B cell (primary cell): ENCODE results near the gene IFIT1B. TPM values are rescaled to one million over a fixed set of nuclear protein-coding genes. Genes with fewer than 3 reads are reported as not detected.

ENCODE experiments used
- ATAC-seq: fragments of 200-7000 bp; cut with Tn5 transposase; one replicate; pipeline ENCODE4 v1.10.0; 2021; ENCODE audit warnings: low read depth, mild to moderate bottlenecking, moderate number of reproducible peaks, moderate library complexity
- CTCF ChIA-PET: fragments of 350-600 bp; sonication (Branson Sonifier 250); formaldehyde crosslinking; loops from one replicate; lab custom pipeline; 2021; ENCODE audit warnings: antibody characterized with exemption, inconsistent platforms; lab: Charles Lee
- POLR2A ChIA-PET: fragments of 350-600 bp; sonication (Branson Sonifier 250); formaldehyde crosslinking; loops from one replicate; lab custom pipeline; 2021; ENCODE audit warnings: antibody characterized with exemption; lab: Charles Lee
- DNase-seq: peaks from one replicate; pipeline ENCODE4 v3.0.0; 2013
- H2AFZ ChIP-seq: 2 replicates; pipeline ENCODE4 v1.6.1; 2012; ENCODE audit warnings: mild to moderate bottlenecking, low read depth, low read length; ENCODE audit not compliant: insufficient read depth, poor library complexity, severe bottlenecking
- H3K27ac ChIP-seq, 2 donors: 1 replicate in 1 of 2; 2 replicates in 1 of 2; pipeline ENCODE4 v1.5.1; 2012 to 2013; ENCODE audit warnings: low read length in 2 of 2, mild to moderate bottlenecking in 2 of 2, moderate library complexity in 1 of 2
- H3K27me3 ChIP-seq, 4 experiments: fragments of 200-600 bp in 1 of 4; sonication (generic) in 1 of 4; replicated peaks in 1 of 4; 1 replicate in 2 of 4; 2 replicates in 2 of 4; pipeline versions ENCODE4 v1.6.1 to v1.7.0; 2013 to 2016; ENCODE audit warnings: low read length in 3 of 4, mild to moderate bottlenecking in 2 of 4, mixed read lengths in 1 of 4, moderate library complexity in 1 of 4; ENCODE audit not compliant: insufficient read depth in 4 of 4, control insufficient read depth in 3 of 4; ENCODE audit errors: control extremely low read depth in 1 of 4
- H3K36me3 ChIP-seq, 2 experiments: replicated peaks in 1 of 2; 1 replicate in 1 of 2; 2 replicates in 1 of 2; pipeline versions ENCODE4 v1.6.1 to v1.7.1; 2013; ENCODE audit warnings: low read length in 1 of 2; ENCODE audit not compliant: insufficient read depth in 2 of 2, control insufficient read depth in 1 of 2; ENCODE audit errors: control extremely low read depth in 1 of 2, extremely low read depth in 1 of 2
- H3K4me1 ChIP-seq, 2 donors: fragments of 200-600 bp in 1 of 2; sonication (generic) in 1 of 2; 1 replicate in 1 of 2; 2 replicates in 1 of 2; pipeline versions ENCODE4 v1.5.1 to v1.6.1; 2013 to 2017; ENCODE audit warnings: low read length in 2 of 2; ENCODE audit not compliant: control insufficient read depth in 2 of 2, insufficient read depth in 2 of 2
- H3K4me2 ChIP-seq: replicated peaks from 2 replicates; pipeline ENCODE3; 2012; ENCODE audit warnings: mild to moderate bottlenecking, low read depth, low read length; ENCODE audit not compliant: poor library complexity, severe bottlenecking
- H3K4me3 ChIP-seq, 5 experiments: fragments of 200-600 bp in 1 of 5; sonication (generic) in 1 of 5; 1 replicate in 3 of 5; 2 replicates in 2 of 5; pipeline versions ENCODE4 v1.5.1 to v1.7.0; 2011 to 2016; ENCODE audit warnings: low read length in 4 of 5, mild to moderate bottlenecking in 4 of 5, low read depth in 2 of 5, control low read depth in 1 of 5, moderate library complexity in 1 of 5; ENCODE audit not compliant: insufficient read depth in 1 of 5; ENCODE audit errors: control extremely low read depth in 1 of 5, extremely low read depth in 1 of 5
- H3K79me2 ChIP-seq: fragments of 200-600 bp; sonication (generic); one replicate; pipeline ENCODE4 v1.6.0; 2016; ENCODE audit warnings: low read length; ENCODE audit not compliant: control insufficient read depth, insufficient read depth
- H3K9ac ChIP-seq: fragments of 200-600 bp; sonication (generic); 2 replicates; pipeline ENCODE4 v1.6.1; 2017; ENCODE audit warnings: mild to moderate bottlenecking, low read length, moderate library complexity
- H3K9me3 ChIP-seq, 3 donors: one replicate each; pipeline versions ENCODE4 v1.6.1 to v1.7.1; 2013; ENCODE audit warnings: low read length in 2 of 3; ENCODE audit not compliant: control insufficient read depth in 2 of 3, insufficient read depth in 1 of 3; ENCODE audit errors: control extremely low read depth in 1 of 3
- H4K20me1 ChIP-seq: 2 replicates; pipeline ENCODE4 v1.6.0; 2012; ENCODE audit warnings: mild to moderate bottlenecking, low read length; ENCODE audit not compliant: insufficient read depth, control insufficient read depth, poor library complexity, severe bottlenecking
- H3K27ac Mint-ChIP-seq: one replicate; pipeline ENCODE4 v1.8.0; 2021; ENCODE audit warnings: mixed read lengths
- H3K27me3 Mint-ChIP-seq: one replicate; pipeline ENCODE4 v1.8.0; 2021; ENCODE audit warnings: mixed read lengths
- H3K4me1 Mint-ChIP-seq: one replicate; pipeline ENCODE4 v1.8.0; 2021; ENCODE audit warnings: mixed read lengths
- H3K4me3 Mint-ChIP-seq: one replicate; pipeline ENCODE4 v1.8.0; 2021; ENCODE audit warnings: mixed read lengths
- H3K9me3 Mint-ChIP-seq: one replicate; pipeline ENCODE4 v1.8.0; 2022; ENCODE audit warnings: mixed read lengths; ENCODE audit not compliant: insufficient read depth
- EZH2 ChIP-seq: IDR thresholded peaks from 2 replicates; pipeline ENCODE4 v1.6.1; 2012; ENCODE audit warnings: borderline replicate concordance, low read depth, mild to moderate bottlenecking, moderate library complexity, low read length; ENCODE audit not compliant: insufficient read depth, poor library complexity, severe bottlenecking
- WGBS: methylation state at CpG from one replicate; pipeline ENCODE4 v1.1.5; 2013; ENCODE audit warnings: missing lambda C conversion rate; ENCODE audit not compliant: insufficient coverage; 5-methylcytosine and 5-hydroxymethylcytosine counted together
- intact Hi-C: fragments of 100-400 bp; cut with micrococcal nuclease; formaldehyde crosslinking; loops from one replicate; pipeline ENCODE4 v1.10.0; 2022
- polyA plus RNA-seq: library from polyadenylated mRNA; depleted of rRNA; stranded (reverse); fragments of >200 nt; gene quantifications from 2 replicates; pipeline ENCODE4 v1.2.3, GENCODE V29; 2012
- total RNA-seq, 2 donors: library from RNA; stranded (reverse); fragments of 120-200 nt in 1 of 2; gene quantifications; 1 replicate in 1 of 2; 2 replicates in 1 of 2; pipeline versions ENCODE4 v1.2.3 to v1.2.4, GENCODE V29; 2013 to 2022
- TF ChIP-seq, protein P1 (sequence below): fragments of 200-600 bp; IDR thresholded peaks from one replicate; pipeline ENCODE4 v1.8.0; 2022; ENCODE audit warnings: antibody characterized with exemption, mild to moderate bottlenecking

Gene IFIT1B
- total and polyA plus RNA-seq, 2 donors (not counting 1 experiment from before 2014, with no cell fraction given): not detected

DNA sequence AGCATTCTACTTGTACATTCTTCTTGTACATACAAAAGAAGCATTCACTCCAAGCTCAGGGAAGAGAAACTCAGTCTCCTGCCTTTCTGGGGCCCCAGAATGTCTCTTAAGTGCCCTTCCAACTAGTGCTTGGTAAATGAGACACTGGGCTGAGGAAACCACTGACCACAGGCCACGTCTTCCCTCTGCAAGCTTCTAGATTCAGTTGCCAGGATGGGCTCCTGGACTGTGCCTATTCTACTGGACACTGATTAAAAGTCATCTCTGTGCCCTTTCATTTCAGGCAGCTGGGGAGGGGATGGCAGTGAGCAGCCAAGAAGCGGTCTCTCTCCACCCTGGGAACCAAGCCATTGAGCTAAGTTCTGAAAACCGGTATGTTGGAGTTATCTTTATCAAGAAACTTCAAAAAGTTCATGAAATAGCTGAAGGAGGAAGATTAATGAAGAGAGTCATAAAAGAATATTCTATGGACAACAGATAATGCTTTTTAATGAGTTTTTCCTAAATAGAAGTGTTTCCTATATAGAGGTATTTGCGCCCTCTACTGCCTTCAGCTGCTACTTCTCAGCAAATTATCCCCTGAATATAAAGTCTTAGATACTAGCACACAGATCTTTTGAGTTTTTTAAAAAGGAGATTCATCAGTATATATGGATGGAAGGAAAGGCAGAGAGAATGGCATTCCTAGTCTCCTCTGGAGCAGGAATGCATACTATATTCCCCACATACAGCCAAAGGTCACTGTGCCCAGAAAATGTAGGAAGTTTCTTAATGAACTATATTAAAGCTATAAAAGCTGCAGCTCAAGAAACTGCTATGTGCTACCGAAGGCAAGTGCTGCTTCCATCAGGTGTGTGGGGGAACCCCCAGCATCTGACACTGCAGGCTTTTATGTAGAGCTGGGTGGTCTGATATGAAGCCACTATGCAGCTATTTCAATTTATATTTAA, 8.4 kb upstream of the IFIT1B start:
- peaks cover 3% of the 10 kb centered on the region for H3K27me3 Mint-ChIP-seq
- peak; percentile 38 for DNase-seq
- Histone ChIP-seq H3K9ac (no peak overlapping the region), H3K79me2 (no peaks in the 10 kb centered on the region), H3K27me3 (no peaks in the 10 kb centered on the region), H3K27ac (no peak overlapping the region), H3K36me3 (no peaks in the 10 kb centered on the region), H4K20me1 (no peaks in the 10 kb centered on the region), H3K4me1 (peaks cover 0 to 3% of the 10 kb centered on the region in 2 donors), H2AFZ (no peak overlapping the region), H3K4me3 (no peak overlapping the region), H3K4me2 (no peak overlapping the region), H3K9me3 (no peaks in the 10 kb centered on the region)
- 64% methylated on average over 3 of the region's 5 CpGs for WGBS
- H3K4me3 Mint-ChIP-seq: no peak overlapping the region
- ChIA-PET CTCF (interaction anchor here (0.6 to 3.5 kb wide), 38 partner anchors 10 to 1344 kb away, joined by 3 to 34 read pairs (median 5); partner anchors contain the start of genes IFIT1, IFIT2, IFIT3 and IFIT5), POLR2A (no interaction called here)
- intact Hi-C loops: no loop called here
- H3K27ac Mint-ChIP-seq: no peak overlapping the region
- no peak for ATAC-seq
- peaks cover 8% of the 10 kb centered on the region for H3K4me1 Mint-ChIP-seq
- TF ChIP-seq EZH2: no peak
- TF ChIP-seq, protein P1, sequence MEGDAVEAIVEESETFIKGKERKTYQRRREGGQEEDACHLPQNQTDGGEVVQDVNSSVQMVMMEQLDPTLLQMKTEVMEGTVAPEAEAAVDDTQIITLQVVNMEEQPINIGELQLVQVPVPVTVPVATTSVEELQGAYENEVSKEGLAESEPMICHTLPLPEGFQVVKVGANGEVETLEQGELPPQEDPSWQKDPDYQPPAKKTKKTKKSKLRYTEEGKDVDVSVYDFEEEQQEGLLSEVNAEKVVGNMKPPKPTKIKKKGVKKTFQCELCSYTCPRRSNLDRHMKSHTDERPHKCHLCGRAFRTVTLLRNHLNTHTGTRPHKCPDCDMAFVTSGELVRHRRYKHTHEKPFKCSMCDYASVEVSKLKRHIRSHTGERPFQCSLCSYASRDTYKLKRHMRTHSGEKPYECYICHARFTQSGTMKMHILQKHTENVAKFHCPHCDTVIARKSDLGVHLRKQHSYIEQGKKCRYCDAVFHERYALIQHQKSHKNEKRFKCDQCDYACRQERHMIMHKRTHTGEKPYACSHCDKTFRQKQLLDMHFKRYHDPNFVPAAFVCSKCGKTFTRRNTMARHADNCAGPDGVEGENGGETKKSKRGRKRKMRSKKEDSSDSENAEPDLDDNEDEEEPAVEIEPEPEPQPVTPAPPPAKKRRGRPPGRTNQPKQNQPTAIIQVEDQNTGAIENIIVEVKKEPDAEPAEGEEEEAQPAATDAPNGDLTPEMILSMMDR: peak; percentile 63
- H3K9me3 Mint-ChIP-seq: no peaks in the 10 kb centered on the region

GRCh38 chr10:89371079-89371478, 6.8 kb upstream of the IFIT1B start:
- Mint-ChIP-seq H3K27ac (no peak overlapping the region), H3K4me3 (no peak overlapping the region), H3K27me3 (peaks cover 3% of the 10 kb centered on the region), H3K4me1 (peaks cover 4% of the 10 kb centered on the region), H3K9me3 (no peaks in the 10 kb centered on the region)
- H3K79me2 ChIP-seq: no peaks in the 10 kb centered on the region
- intact Hi-C loops: no loop called here
- ATAC-seq (no peak), DNase-seq (no peak)
- H2AFZ ChIP-seq: no peak overlapping the region
- CTCF ChIA-PET: interaction anchor here (2.4 kb wide), 1 partner anchor 57 kb away, joined by 5 read pairs; no protein-coding TSS in a partner anchor
- no peaks in the 10 kb centered on the region for H3K36me3 ChIP-seq
- no peaks in the 10 kb centered on the region for H3K9me3 ChIP-seq
- H3K4me1 ChIP-seq: no peaks in the 10 kb centered on the region
- H3K4me3 ChIP-seq: no peak overlapping the region
- no peak overlapping the region for H3K27ac ChIP-seq
- H3K27me3 ChIP-seq: no peaks in the 10 kb centered on the region
- H4K20me1 ChIP-seq: no peaks in the 10 kb centered on the region
- TF ChIP-seq, protein P1: no peak
- no peak for TF ChIP-seq EZH2
- no peak overlapping the region for H3K4me2 ChIP-seq
- no peak overlapping the region for H3K9ac ChIP-seq
- POLR2A ChIA-PET: no interaction called here
